GM19240 (cell line): Measurements from ENCODE around the gene TJP3.
"Not testable (repeated sequence)": the region's sequence is repeated elsewhere in the genome, so short reads cannot be mapped to it uniquely, and the experiment has no call there.

Experiments used
- DNase-seq: peaks from one replicate; pipeline ENCODE4 v3.0.0; 2011; ENCODE audit warnings: low spot score; ENCODE audit not compliant: insufficient read length

TJP3 gene

GRCh38 chr19:3745363-3746045 is 37.3 kb downstream of the TJP3 start:
- no peak for DNase-seq

DNA sequence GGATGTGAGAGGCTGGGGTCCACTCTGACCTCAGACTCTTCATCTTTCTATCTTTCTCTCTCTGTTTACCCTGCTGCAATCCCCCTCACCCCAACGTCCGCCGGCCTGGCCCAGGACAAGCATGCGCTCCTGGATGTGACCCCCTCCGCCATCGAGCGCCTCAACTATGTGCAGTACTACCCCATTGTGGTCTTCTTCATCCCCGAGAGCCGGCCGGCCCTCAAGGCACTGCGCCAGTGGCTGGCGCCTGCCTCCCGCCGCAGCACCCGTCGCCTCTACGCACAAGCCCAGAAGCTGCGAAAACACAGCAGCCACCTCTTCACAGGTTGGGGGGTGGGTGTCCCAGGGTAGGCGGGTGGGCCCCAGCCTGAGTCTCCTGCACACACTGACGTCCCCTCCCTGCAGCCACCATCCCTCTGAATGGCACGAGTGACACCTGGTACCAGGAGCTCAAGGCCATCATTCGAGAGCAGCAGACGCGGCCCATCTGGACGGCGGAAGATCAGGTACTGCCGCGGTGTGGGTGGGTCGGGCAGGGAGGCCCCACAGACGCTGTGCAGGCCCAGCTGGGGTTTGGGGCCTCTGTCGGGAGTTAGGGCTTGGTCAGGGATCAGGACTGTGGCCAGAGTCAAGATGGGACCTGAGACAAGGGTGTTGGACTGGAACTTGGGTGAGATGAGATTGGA is 38.3 kb downstream of the TJP3 start:
- DNase-seq, result no peak

DNA sequence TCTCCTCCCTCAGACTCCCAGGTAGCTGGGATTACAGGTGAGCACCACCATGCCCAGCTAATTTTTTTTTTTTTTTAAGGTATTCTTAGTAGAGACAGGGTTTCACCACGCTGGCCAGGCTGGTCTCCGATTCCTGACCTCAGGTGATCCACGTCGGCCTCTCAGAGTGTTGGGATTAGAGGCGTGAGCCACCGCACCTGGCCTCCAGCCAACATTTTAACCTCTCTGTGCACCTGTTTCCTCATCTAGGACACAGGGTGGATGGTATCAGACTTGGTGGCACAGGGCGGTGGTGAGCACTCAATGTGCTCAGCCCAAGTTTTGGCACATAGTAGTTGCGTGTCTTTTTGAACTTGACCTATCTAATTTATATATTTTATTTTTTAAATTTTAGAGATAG is 40.8 kb downstream of the TJP3 start:
- DNase-seq, result no peak

- no peak for DNase-seq
Observed at GRCh38 chr19:3750211-3750610, 42.0 kb downstream of the TJP3 start.

GRCh38 chr19:3751236-3751635 is 43.1 kb downstream of the TJP3 start:
- DNase-seq, result no peak

GRCh38 chr19:3752492-3752891 is 44.3 kb downstream of the TJP3 start:
- DNase-seq, result no peak

DNA sequence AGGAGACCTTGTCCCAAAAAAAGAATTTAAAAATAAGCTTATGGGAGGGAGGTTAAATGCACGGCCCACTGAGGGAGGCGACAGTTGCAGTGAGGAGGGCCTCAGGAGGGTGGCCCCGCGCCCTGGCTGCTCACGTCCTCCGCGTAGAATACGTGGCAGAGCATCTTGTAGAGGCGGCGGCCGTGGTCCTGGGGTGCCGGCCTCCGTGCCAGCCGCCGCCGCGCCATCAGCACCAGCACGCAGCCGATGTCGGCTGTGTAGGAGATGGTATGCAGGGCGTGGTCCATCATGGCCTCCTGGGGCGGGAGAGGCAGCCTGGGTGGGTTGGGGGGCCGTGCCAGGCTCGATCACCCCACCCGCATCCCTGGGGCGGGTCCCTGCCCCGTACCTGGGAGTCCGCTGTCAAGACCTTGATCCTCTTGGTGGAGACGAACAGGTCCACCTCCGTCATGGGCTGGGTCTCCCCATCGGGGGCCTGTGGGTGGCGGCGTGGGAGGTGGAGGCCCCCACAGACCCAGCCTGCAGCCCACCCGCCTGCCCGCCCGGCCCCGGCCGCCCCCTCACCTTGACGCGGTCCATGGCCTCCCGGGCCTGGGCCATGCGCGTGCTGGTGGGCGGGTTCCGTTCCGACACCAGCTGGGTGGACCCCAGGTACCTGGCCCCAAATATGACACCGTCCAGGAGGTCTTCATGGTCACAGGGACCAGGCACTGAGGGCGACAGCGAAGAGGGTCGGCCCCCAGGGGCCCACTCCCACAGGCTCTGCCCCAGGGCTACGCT is 45.6 kb downstream of the TJP3 start:
- no peak for DNase-seq

GRCh38 chr19:3757705-3758104 is 49.5 kb downstream of the TJP3 start:
- DNase-seq, result not testable (repeated sequence)

- DNase-seq, result not testable (repeated sequence)
Observed at GRCh38 chr19:3758297-3758696, 50.1 kb downstream of the TJP3 start.

DNA sequence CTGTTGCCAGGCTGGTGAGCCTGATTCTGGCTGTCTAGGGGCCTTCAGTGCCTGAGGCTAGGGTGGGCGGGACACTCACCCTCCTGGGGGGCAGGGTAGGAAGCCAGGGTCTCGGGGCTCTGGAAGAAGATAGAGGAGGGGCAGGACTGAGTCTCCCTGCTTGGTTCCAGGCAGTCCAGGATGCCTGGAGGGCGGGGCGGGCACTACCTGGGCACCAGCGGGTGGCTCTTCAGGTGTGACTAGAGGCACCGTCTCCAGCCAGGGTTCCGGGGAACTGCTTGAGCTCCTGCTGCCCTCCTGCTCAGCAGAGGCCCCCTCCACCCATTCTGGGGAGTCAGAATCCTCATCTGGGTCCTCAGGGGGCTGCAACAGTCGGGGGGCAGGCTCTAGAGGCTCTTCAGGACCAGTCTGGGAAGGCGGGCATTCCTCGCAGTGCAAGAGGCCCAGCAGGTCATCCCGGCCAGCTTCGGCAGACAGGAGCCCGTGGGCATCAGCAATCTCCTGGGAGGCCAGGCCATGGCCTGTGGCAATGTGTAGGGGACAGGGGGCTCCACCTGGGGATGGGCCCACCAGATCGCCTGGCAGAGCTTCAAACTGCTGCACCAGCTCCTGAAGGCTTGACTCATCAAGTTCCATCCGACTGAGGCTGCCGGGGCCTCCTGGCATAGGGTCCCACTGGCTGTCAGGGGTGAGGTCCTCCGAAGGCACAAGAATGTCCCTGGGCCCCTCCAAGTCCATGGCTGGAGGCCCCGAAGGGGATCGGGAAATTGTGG is 51.5 kb downstream of the TJP3 start:
- no peak for DNase-seq

DNA sequence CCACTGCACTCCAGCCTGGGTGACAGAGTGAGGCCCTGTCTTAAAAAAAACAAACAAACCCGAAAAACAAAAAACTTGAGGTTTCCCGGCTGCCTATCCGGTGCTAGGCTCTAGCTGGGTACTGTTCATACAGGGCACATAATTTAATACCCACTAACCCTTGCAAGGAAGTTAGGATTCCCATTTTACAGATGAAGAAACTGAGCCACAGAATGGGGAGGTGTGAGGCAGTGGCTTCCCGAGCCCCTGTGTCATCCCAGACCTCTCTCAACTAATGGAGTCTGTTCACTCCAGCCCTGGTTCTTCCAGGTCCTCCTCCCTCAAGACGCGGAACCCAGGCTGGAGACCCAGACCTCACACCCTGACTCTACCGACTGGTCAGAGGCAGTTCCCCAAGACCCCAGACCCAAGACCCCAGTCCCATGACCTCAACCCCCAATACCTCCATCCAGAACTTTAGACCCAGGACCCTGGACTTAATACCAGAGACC is 52.7 kb downstream of the TJP3 start:
- DNase-seq, result no peak

DNA sequence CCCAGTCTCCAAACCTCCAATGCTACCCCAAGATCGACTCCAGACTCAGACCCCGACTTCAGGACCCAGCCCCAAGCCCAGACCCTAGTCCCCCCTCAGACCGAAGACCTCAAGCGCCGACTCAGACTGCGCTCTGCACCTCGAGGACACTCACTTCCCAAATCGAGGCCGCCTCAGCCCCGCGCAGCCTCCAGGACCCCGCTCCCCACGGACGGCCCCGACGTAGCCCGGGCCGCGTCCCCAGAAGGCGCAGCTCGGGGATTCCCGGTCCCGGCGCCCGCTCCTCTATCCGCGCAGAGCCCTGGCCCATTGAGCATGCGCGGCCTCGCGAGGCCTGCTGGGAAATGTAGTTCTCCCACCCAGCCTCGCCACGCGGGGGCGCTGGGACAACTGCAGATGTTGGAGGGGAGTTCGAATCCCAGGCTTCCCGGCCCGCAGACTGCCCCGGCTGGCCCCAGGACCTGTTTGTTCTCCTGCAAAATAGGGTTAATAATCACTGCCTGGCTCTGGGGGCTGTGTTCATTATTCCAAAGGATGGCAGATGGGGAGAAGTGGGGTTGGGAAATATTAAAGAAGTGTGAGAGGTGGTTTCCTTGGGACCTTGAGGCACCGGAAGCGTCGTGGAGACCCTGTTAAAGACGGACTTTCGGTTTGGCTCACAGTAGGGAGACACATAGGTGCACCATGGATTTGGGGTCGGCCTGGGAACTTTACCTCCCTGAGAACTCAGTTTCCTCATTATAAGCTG is 53.4 kb downstream of the TJP3 start, which contains the start of gene APBA3:
TSS of gene APBA3 (minus strand) at position 311 of the 748 bp plus-strand sequence. CDS start 1,428 bp downstream, outside the sequence.
- peak; percentile 95 for DNase-seq

- no peak for DNase-seq
Observed at GRCh38 chr19:3762130-3762473, 53.9 kb downstream of the TJP3 start.

DNA sequence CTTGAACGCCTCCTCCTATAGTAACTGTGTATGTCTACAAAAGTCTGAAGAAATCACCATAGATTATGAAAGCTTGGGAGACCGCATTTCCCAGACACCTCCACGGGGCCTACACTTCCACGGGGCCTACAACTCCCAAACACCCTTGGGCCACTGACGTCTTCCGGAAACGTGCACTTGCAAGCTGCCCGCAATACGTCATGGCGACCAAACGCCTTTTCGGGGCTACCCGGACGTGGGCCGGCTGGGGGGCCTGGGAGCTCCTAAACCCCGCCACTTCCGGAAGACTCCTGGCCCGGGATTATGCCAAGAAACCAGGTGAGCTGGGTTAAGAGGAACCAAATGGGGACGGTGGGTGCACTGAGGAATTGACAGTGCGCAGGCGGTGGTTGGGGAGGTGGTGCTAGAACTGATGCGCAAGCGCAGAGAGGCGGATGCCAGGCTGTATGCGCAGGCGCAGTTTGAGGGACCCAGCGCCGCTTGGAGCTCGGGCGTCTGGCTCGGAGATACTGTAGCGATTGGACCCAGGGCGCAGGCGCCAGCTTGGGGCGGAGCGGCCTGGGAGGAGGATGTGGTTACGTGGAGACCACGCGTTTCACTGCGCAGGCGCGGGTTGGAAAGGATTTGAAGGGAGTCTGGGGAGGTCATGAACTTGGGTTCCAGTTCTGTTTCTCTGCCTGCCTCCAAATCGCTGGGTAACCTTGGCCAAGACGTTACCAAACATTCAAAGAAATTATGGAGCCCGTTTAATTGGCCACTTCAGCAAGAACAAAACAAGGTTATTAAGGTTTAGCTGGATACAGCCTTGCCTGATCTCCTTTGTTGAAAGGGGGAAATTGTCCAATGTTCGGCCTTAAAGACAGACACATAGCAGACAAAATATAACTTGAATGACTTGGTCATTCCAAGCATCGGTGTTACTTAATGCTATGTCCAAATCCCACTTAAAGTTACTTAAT is 54.6 kb downstream of the TJP3 start, which contains the start of gene MRPL54:
TSS of gene MRPL54 (plus strand) at position 182 of the 959 bp plus-strand sequence. CDS start at position 201, 19 bp downstream.
- DNase-seq, result peak; percentile 98

- no peak for DNase-seq
Observed at GRCh38 chr19:3765121-3765520, 56.9 kb downstream of the TJP3 start.

- DNase-seq, result not testable (repeated sequence)
Observed at GRCh38 chr19:3765757-3766156, 57.6 kb downstream of the TJP3 start.

- no peak for DNase-seq
Observed at GRCh38 chr19:3766520-3766919, 58.3 kb downstream of the TJP3 start.

DNA sequence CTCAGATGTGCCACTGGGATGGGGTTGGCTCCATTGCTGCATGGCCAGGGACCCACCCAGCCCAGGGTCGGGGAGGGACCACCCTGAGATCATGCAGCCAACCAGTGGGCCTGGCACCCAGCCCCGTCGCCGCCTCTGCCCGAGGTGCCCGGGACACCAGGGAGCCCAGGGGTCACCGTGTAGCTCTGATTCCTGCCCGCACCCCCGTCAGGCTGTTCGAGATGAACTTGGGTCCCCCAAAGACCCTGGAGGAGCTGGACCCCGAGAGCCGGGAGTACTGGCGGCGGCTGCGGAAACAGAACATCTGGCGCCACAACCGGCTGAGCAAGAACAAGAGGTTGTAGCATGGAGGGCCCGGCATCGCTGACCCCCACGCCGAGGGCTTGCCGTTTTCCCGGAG is 58.9 kb downstream of the TJP3 start:
- no peak for DNase-seq

- no peak for DNase-seq
Observed at GRCh38 chr19:3768015-3768747, 60.0 kb downstream of the TJP3 start.
